SK-N-MC (cell line): ENCODE results near the gene SUPT6H.

ENCODE experiments used
- EZH2 ChIP-seq: fragments of 200-600 bp; sonication (generic); IDR thresholded peaks from one replicate; pipeline ENCODE4 v1.6.1; 2017; ENCODE audit warnings: antibody characterized with exemption
- FOXP2 ChIP-seq: optimal IDR thresholded peaks from 2 replicates; pipeline ENCODE3; 2011; ENCODE audit warnings: mild to moderate bottlenecking, moderate library complexity; ENCODE audit not compliant: insufficient read depth; ENCODE audit errors: extremely low read length, control extremely low read depth
- POLR2AphosphoS5 ChIP-seq: IDR thresholded peaks from 2 replicates; pipeline ENCODE4 v1.6.1; 2012; ENCODE audit warnings: mild to moderate bottlenecking, low read depth, low read length, borderline replicate concordance

DNA sequence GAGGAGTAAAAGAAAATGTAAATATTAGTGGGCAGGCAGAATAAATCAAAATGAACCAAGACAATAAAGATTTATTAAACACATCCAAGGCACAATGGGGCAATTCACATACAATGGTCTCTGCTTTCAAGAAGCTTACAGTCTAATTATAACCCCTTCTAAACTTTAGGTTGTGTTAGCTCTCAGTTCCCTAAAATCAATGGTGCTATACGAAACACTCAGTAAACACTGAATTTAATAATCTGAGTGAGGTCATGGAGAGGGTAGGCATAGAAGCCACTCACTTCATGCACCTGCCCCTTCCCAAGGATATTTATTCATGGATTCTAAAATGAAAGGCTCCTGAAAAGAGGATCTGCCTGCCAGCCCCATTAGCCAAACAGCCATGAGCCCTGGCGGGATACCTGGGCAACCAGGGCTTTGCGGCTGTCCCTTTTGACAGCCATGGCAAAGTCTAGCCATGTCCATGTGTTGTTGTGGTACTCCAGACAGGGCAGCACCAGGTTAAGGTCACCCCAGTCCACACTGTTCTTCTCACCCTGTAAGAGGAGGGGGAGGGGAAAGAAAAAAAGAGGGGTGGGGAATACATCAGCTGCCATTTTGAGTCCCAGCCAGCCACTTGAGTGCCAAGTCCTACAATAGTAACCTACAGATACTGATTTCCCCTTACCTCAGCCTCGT, 46.6 kb upstream of the SUPT6H start:
- TF ChIP-seq POLR2AphosphoS5 (no peak), EZH2 (no peak), FOXP2 (no peak)
